Measurements from ENCODE around the gene MMP3.

Gene MMP3

GRCh38 chr11:102794382-102794781 is 49.0 kb downstream of the MMP3 start:
- DNase-seq = no peak
- Mint-ChIP-seq H3K4me1 (ENCODE audit: low read depth in 2 of 2) (no peaks in the 10 kb centered on the region), H3K36me3 (ENCODE audit: insufficient read depth) (no peaks in the 10 kb centered on the region), H3K9me3 (no peaks in the 10 kb centered on the region), H3K27me3 (peaks cover 0 to 11% of the 10 kb centered on the region in 2 donors), H3K4me3 (no peak overlapping the region), H3K27ac (no peak overlapping the region)
- ATAC-seq (replicated peaks) = no peak

GRCh38 chr11:102793677-102794290 is 49.6 kb downstream of the MMP3 start:
- no peaks in the 10 kb centered on the region for H3K36me3 Mint-ChIP-seq (ENCODE audit: insufficient read depth)
- H3K9me3 Mint-ChIP-seq = no peaks in the 10 kb centered on the region
- no peaks in the 10 kb centered on the region for H3K4me1 Mint-ChIP-seq (ENCODE audit: low read depth in 2 of 2)
- peaks cover 0 to 17% of the 10 kb centered on the region in 2 donors for H3K27me3 Mint-ChIP-seq
- DNase-seq = no peak
- no peak for ATAC-seq (replicated peaks)
- H3K4me3 Mint-ChIP-seq = no peak overlapping the region
- H3K27ac Mint-ChIP-seq = no peak overlapping the region

GRCh38 chr11:102792604-102793003 is 50.8 kb downstream of the MMP3 start:
- DNase-seq (no peak), ATAC-seq (replicated peaks) (no peak)
- Mint-ChIP-seq H3K4me1 (ENCODE audit: low read depth in 2 of 2) (no peaks in the 10 kb centered on the region), H3K27ac (no peak overlapping the region), H3K9me3 (no peaks in the 10 kb centered on the region), H3K4me3 (no peak overlapping the region), H3K27me3 (peaks cover 0 to 22% of the 10 kb centered on the region in 2 donors), H3K36me3 (ENCODE audit: insufficient read depth) (no peaks in the 10 kb centered on the region)

- no peak for DNase-seq
- Mint-ChIP-seq H3K4me1 (ENCODE audit: low read depth in 2 of 2) (no peaks in the 10 kb centered on the region), H3K9me3 (no peaks in the 10 kb centered on the region), H3K27me3 (peaks cover 0 to 22% of the 10 kb centered on the region in 2 donors), H3K4me3 (no peak overlapping the region), H3K27ac (no peak overlapping the region), H3K36me3 (ENCODE audit: insufficient read depth) (no peaks in the 10 kb centered on the region)
- no peak for ATAC-seq (replicated peaks)
Observed at GRCh38 chr11:102791271-102792036, 52.0 kb downstream of the MMP3 start.

GRCh38 chr11:102788334-102788995 is 54.9 kb downstream of the MMP3 start:
- Mint-ChIP-seq H3K9me3 (no peaks in the 10 kb centered on the region), H3K4me3 (no peak overlapping the region), H3K27ac (no peak overlapping the region), H3K27me3 (peaks cover 0 to 29% of the 10 kb centered on the region in 2 donors), H3K4me1 (ENCODE audit: low read depth in 2 of 2) (no peaks in the 10 kb centered on the region), H3K36me3 (ENCODE audit: insufficient read depth) (no peaks in the 10 kb centered on the region)
- DNase-seq (no peak), ATAC-seq (replicated peaks) (no peak)
